ENCODE measurements around the gene PAAF1. TPM values are rescaled to one million over a fixed set of nuclear protein-coding genes. Genes with fewer than 3 reads are reported as not detected.
A peak's percentile ranks its signal among the peaks of the same experiment; 100 is the strongest.

Gene PAAF1
- total RNA-seq, 4 donors from 2014 or later, result 0.37 to 10.5 (median 6.4) TPM

- intact Hi-C loops (cut with DNase I; ENCODE audit: low total_unique reads), result no loop called here
- no peaks in the 10 kb centered on the region for H3K9me3 ChIP-seq
- peaks cover 0 to 50% (median 22%) of the 10 kb centered on the region in 4 donors for H3K36me3 ChIP-seq
- H3K4me3 ChIP-seq, result no peak overlapping the region
- no peak overlapping the region for H3K27ac ChIP-seq
- no peak for DNase-seq
- TF ChIP-seq CTCF (IDR thresholded peaks at IDR 0.05) (no peak), POLR2A (IDR thresholded peaks at IDR 0.05) (no peak), EP300 (IDR thresholded peaks at IDR 0.05; ENCODE audit: low read depth) (no peak), POLR2AphosphoS5 (IDR thresholded peaks at IDR 0.05) (no peak)
- no peaks in the 10 kb centered on the region for H3K27me3 ChIP-seq
- WGBS, 2 donors (ENCODE audit: low coverage in 1 of 2), result 56 to 65% methylated on average over 1 of the region's 1 CpG
- no peaks in the 10 kb centered on the region for H3K4me1 ChIP-seq
- in situ Hi-C loops (cut with MboI; ENCODE audit: low pct_ligation_motif_present in 1 of 4, low pct_unique_long_range_greater_than_20kb in 1 of 4, low sequenced_read_pairs in 3 of 4), result no loop called here
Measured at GRCh38 chr11:73916435-73916834, 39.6 kb downstream of the PAAF1 start.

GRCh38 chr11:73921180-73921579 is 44.4 kb downstream of the PAAF1 start:
- WGBS, 2 donors (ENCODE audit: low coverage in 1 of 2), result 99 to 100% methylated on average over 1 to 4 of the region's 4 CpGs
- TF ChIP-seq POLR2AphosphoS5 (IDR thresholded peaks at IDR 0.05) (no peak), POLR2A (IDR thresholded peaks at IDR 0.05) (no peak), EP300 (IDR thresholded peaks at IDR 0.05; ENCODE audit: low read depth) (no peak), CTCF (IDR thresholded peaks at IDR 0.05) (no peak)

GRCh38 chr11:73929388-73929787 is 52.6 kb downstream of the PAAF1 start:
- DNase-seq, result no peak
- intact Hi-C loops (cut with DNase I; ENCODE audit: low total_unique reads), result no loop called here
- 97% methylated on average over 2 of the region's 2 CpGs; no CpG with 5 or more reads in 1 of the 2 donors for WGBS, 2 donors (ENCODE audit: low coverage in 1 of 2)
- in situ Hi-C loops (cut with MboI; ENCODE audit: low pct_ligation_motif_present in 1 of 4, low pct_unique_long_range_greater_than_20kb in 1 of 4, low sequenced_read_pairs in 3 of 4), result no loop called here
- no peak overlapping the region for H3K27ac ChIP-seq
- no peaks in the 10 kb centered on the region for H3K27me3 ChIP-seq
- no peak overlapping the region for H3K4me3 ChIP-seq
- peaks cover 0 to 31% (median 9%) of the 10 kb centered on the region in 4 donors for H3K36me3 ChIP-seq
- H3K9me3 ChIP-seq, result no peaks in the 10 kb centered on the region
- peaks cover 0 to 8% (median 0%) of the 10 kb centered on the region in 4 donors for H3K4me1 ChIP-seq
- TF ChIP-seq POLR2AphosphoS5 (IDR thresholded peaks at IDR 0.05), result no peak
- no peak for TF ChIP-seq POLR2A (IDR thresholded peaks at IDR 0.05)
- TF ChIP-seq EP300 (IDR thresholded peaks at IDR 0.05; ENCODE audit: low read depth), result no peak
- no peak for TF ChIP-seq CTCF (IDR thresholded peaks at IDR 0.05)

More at GRCh38 chr11:73921180-73921579, 44.4 kb downstream of the PAAF1 start:
- intact Hi-C loops (cut with DNase I; ENCODE audit: low total_unique reads), result no loop called here
- DNase-seq, result no peak
- Histone ChIP-seq H3K4me3 (no peak overlapping the region), H3K9me3 (no peaks in the 10 kb centered on the region), H3K4me1 (no peaks in the 10 kb centered on the region), H3K36me3 (peaks cover 0 to 51% (median 15%) of the 10 kb centered on the region in 4 donors), H3K27ac (no peak overlapping the region), H3K27me3 (no peaks in the 10 kb centered on the region)
- in situ Hi-C loops (cut with MboI; ENCODE audit: low pct_ligation_motif_present in 1 of 4, low pct_unique_long_range_greater_than_20kb in 1 of 4, low sequenced_read_pairs in 3 of 4), result no loop called here

- Histone ChIP-seq H3K4me1 (peaks cover 0 to 8% (median 0%) of the 10 kb centered on the region in 4 donors), H3K36me3 (peaks cover 0 to 16% (median 8%) of the 10 kb centered on the region in 4 donors)
- intact Hi-C loops (cut with DNase I; ENCODE audit: low total_unique reads), result no loop called here
Measured at GRCh38 chr11:73931039-73931645, 54.3 kb downstream of the PAAF1 start.

More at GRCh38 chr11:73931039-73931645, 54.3 kb downstream of the PAAF1 start:
- no peak for DNase-seq
- Histone ChIP-seq H3K4me3 (no peak overlapping the region), H3K27ac (no peak overlapping the region), H3K9me3 (no peaks in the 10 kb centered on the region), H3K27me3 (no peaks in the 10 kb centered on the region)
- TF ChIP-seq POLR2A (IDR thresholded peaks at IDR 0.05) (no peak), POLR2AphosphoS5 (IDR thresholded peaks at IDR 0.05) (no peak), CTCF (IDR thresholded peaks at IDR 0.05) (peak in 1 of 5 experiments; percentile 20), EP300 (IDR thresholded peaks at IDR 0.05; ENCODE audit: low read depth) (no peak)
- WGBS, 2 donors (ENCODE audit: low coverage in 1 of 2), result 69 to 89% methylated on average over 5 to 7 of the region's 7 CpGs
- in situ Hi-C loops (cut with MboI; ENCODE audit: low pct_ligation_motif_present in 1 of 4, low pct_unique_long_range_greater_than_20kb in 1 of 4, low sequenced_read_pairs in 3 of 4), result no loop called here

Measured in transverse colon (tissue), 4 donors.